Astrocyte (in vitro differentiated cells and primary cell): Measurements from ENCODE around the gene JAML. TPM values are rescaled to one million over a fixed set of nuclear protein-coding genes. Genes with fewer than 3 reads are reported as not detected.

Experiments used
- DNase-seq: peaks from one replicate; pipeline ENCODE4 v3.0.0-alpha.2; 2010; ENCODE audit warnings: low read depth
- FAIRE-seq: peaks from 2 replicates; lab custom pipeline; 2011; peaks lifted over from hg19 to GRCh38; lab: Jason Lieb, UNC
- H2AFZ ChIP-seq: 2 replicates; pipeline ENCODE4 v1.6.0; 2012; ENCODE audit warnings: low read depth, low read length, inconsistent platforms
- H3K27ac ChIP-seq: 2 replicates; pipeline ENCODE4 v1.5.1; 2011; ENCODE audit warnings: low read depth, low read length, inconsistent platforms
- H3K27me3 ChIP-seq: 2 replicates; pipeline ENCODE4 v1.6.0; 2011; ENCODE audit warnings: low read length, inconsistent platforms; ENCODE audit not compliant: insufficient read depth
- H3K36me3 ChIP-seq: 2 replicates; pipeline ENCODE4 v1.5.1; 2011; ENCODE audit warnings: low read length, inconsistent platforms; ENCODE audit not compliant: insufficient read depth
- H3K4me1 ChIP-seq: 2 replicates; pipeline ENCODE4 v1.5.1; 2011; ENCODE audit warnings: low read length, inconsistent platforms; ENCODE audit not compliant: insufficient read depth
- H3K4me2 ChIP-seq: 2 replicates; pipeline ENCODE4 v1.6.0; 2012; ENCODE audit warnings: low read length, inconsistent platforms
- H3K4me3 ChIP-seq: 2 replicates; pipeline ENCODE4 v1.5.1; 2011; ENCODE audit warnings: low read depth, mild to moderate bottlenecking, low read length, inconsistent platforms; ENCODE audit not compliant: insufficient read depth
- H3K79me2 ChIP-seq: 2 replicates; pipeline ENCODE4 v1.6.0; 2012; ENCODE audit warnings: mild to moderate bottlenecking, low read length, inconsistent platforms; ENCODE audit not compliant: insufficient read depth
- H3K9ac ChIP-seq: 2 replicates; pipeline ENCODE4 v1.6.0; 2012; ENCODE audit warnings: mild to moderate bottlenecking, low read length, inconsistent platforms
- H3K9me3 ChIP-seq: 2 replicates; pipeline ENCODE4 v1.5.1; 2012; ENCODE audit warnings: low read depth, mild to moderate bottlenecking, low read length, inconsistent platforms; ENCODE audit not compliant: insufficient read depth
- H4K20me1 ChIP-seq: 2 replicates; pipeline ENCODE4 v1.6.0; 2012; ENCODE audit warnings: low read length, inconsistent platforms; ENCODE audit not compliant: insufficient read depth
- H3K27ac Mint-ChIP-seq: one replicate; pipeline ENCODE4 v1.8.0; 2021; ENCODE audit warnings: mild to moderate bottlenecking, mixed read lengths; ENCODE audit not compliant: unreplicated experiment
- H3K27me3 Mint-ChIP-seq: one replicate; pipeline ENCODE4 v1.8.0; 2021; ENCODE audit warnings: low read depth, mixed read lengths; ENCODE audit not compliant: unreplicated experiment
- H3K36me3 Mint-ChIP-seq: one replicate; pipeline ENCODE4 v1.8.0; 2021; ENCODE audit warnings: low read depth, mixed read lengths; ENCODE audit not compliant: unreplicated experiment
- H3K4me1 Mint-ChIP-seq: one replicate; pipeline ENCODE4 v1.8.0; 2021; ENCODE audit warnings: low read depth, mixed read lengths; ENCODE audit not compliant: unreplicated experiment
- H3K4me3 Mint-ChIP-seq: one replicate; pipeline ENCODE4 v1.8.0; 2021; ENCODE audit warnings: mild to moderate bottlenecking, moderate library complexity, mixed read lengths; ENCODE audit not compliant: unreplicated experiment
- H3K9me3 Mint-ChIP-seq: one replicate; pipeline ENCODE4 v1.8.0; 2021; ENCODE audit warnings: mild to moderate bottlenecking, mixed read lengths; ENCODE audit not compliant: unreplicated experiment
- CTCF ChIP-seq: IDR thresholded peaks from 2 replicates; pipeline ENCODE4 v1.5.1; 2011; ENCODE audit warnings: low read depth, mild to moderate bottlenecking, inconsistent platforms, low read length, moderate library complexity; ENCODE audit not compliant: insufficient read depth
- EZH2 ChIP-seq: IDR thresholded peaks from 2 replicates; pipeline ENCODE4 v1.6.1; 2012; ENCODE audit warnings: mild to moderate bottlenecking, low read length, inconsistent platforms; ENCODE audit not compliant: insufficient read depth
- total RNA-seq: library from RNA; stranded (reverse); gene quantifications from 2 replicates; pipeline ENCODE4 v1.2.1, GENCODE V29; 2021

JAML gene
- total RNA-seq, 1 donor from 2014 or later, result not detected

- Histone ChIP-seq H3K4me3 (no peak overlapping the region), H3K27ac (no peak overlapping the region), H3K4me2 (peak overlapping the region; percentile 90), H3K36me3 (no peaks in the 10 kb centered on the region), H3K9me3 (no peaks in the 10 kb centered on the region), H3K9ac (no peak overlapping the region), H2AFZ (no peak overlapping the region), H3K79me2 (no peaks in the 10 kb centered on the region), H4K20me1 (no peaks in the 10 kb centered on the region), H3K4me1 (peaks cover 9% of the 10 kb centered on the region), H3K27me3 (peaks cover 65% of the 10 kb centered on the region)
- FAIRE-seq (no peak), DNase-seq (no peak)
- H3K4me3 Mint-ChIP-seq, result peak overlapping the region; percentile 68
- no peak for TF ChIP-seq EZH2
- TF ChIP-seq CTCF, result no peak
- no peaks in the 10 kb centered on the region for H3K4me1 Mint-ChIP-seq
- H3K9me3 Mint-ChIP-seq, result no peaks in the 10 kb centered on the region
- H3K27ac Mint-ChIP-seq, result no peak overlapping the region
- H3K27me3 Mint-ChIP-seq, result peaks cover 89% of the 10 kb centered on the region
- no peaks in the 10 kb centered on the region for H3K36me3 Mint-ChIP-seq
Observed at GRCh38 chr11:118153516-118153915, 71.3 kb downstream of the JAML start.

GRCh38 chr11:118152552-118153471, 72.0 kb downstream of the JAML start, which contains the start of gene SCN4B:
SCN4B (minus strand) TSS chr11:118152823; CDS start chr11:118152673, 150 bp downstream.
- Mint-ChIP-seq H3K4me3 (peak within 1 kb of the TSS; percentile 69), H3K9me3 (no peaks in the 10 kb centered on the region), H3K27ac (no peak within 1 kb of the TSS), H3K4me1 (no peaks in the 10 kb centered on the region), H3K27me3 (peaks cover 89% of the 10 kb centered on the region), H3K36me3 (no peaks in the 10 kb centered on the region)
- Histone ChIP-seq H2AFZ (peak within 1 kb of the TSS; percentile 71), H3K9ac (peak within 1 kb of the TSS; percentile 27), H3K27me3 (peaks cover 59% of the 10 kb centered on the region), H3K27ac (no peak within 1 kb of the TSS), H3K79me2 (no peaks in the 10 kb centered on the region), H3K36me3 (no peaks in the 10 kb centered on the region), H4K20me1 (no peaks in the 10 kb centered on the region), H3K4me3 (peak within 1 kb of the TSS; percentile 52), H3K4me1 (peaks cover 12% of the 10 kb centered on the region), H3K4me2 (peak within 1 kb of the TSS; percentile 90), H3K9me3 (no peaks in the 10 kb centered on the region)
- FAIRE-seq, result no peak
- TF ChIP-seq EZH2 (peak; percentile 82), CTCF (no peak)
- peak; percentile 47 for DNase-seq
